Measurements from ENCODE around the gene ARNT2.

ARNT2 gene

DNA sequence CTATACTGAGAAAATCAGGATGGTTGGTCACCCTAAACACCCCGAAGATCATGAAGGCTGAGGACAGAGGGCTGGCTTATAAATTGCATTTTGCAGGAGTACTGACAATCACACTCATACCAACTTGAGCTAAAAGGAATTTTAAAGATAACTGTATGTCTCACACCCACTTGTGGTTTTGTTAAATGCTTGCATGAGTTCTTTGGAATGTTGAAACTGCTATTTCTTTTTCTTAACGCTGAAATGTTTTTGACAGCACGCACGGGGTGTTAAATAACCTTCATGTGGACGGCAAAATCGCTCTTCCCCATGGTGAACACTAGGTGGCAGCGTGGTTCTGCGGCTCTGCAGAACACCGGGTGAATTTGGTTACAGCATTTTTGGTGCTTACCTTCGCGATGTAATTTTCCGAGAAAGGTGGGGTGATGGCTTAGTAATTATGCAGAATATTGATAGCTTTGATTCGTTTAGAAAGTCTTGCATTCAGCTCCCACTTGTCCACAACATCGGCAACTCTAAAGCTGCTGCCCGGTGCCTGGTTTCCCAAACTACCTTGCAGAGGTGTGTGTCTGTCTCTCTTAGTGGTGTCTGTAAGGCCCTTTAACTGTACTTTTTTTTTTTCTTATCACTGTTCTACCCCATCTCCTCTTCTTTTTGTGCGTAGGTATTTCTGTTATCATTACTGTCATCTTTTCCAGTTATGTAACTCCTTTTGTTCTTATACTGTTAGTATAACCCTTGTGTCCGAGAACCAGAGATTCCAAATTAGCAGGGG lies 51.7 kb downstream of the ARNT2 start:
- H3K4me1 ChIP-seq = no peaks in the 10 kb centered on the region
- peak; percentile 56 for DNase-seq
- no peak overlapping the region for H3K4me3 ChIP-seq (ENCODE audit: low read depth, low read length)
- no peaks in the 10 kb centered on the region for H3K9me3 ChIP-seq
- H3K27me3 ChIP-seq = no peaks in the 10 kb centered on the region
- TF ChIP-seq, protein P1, sequence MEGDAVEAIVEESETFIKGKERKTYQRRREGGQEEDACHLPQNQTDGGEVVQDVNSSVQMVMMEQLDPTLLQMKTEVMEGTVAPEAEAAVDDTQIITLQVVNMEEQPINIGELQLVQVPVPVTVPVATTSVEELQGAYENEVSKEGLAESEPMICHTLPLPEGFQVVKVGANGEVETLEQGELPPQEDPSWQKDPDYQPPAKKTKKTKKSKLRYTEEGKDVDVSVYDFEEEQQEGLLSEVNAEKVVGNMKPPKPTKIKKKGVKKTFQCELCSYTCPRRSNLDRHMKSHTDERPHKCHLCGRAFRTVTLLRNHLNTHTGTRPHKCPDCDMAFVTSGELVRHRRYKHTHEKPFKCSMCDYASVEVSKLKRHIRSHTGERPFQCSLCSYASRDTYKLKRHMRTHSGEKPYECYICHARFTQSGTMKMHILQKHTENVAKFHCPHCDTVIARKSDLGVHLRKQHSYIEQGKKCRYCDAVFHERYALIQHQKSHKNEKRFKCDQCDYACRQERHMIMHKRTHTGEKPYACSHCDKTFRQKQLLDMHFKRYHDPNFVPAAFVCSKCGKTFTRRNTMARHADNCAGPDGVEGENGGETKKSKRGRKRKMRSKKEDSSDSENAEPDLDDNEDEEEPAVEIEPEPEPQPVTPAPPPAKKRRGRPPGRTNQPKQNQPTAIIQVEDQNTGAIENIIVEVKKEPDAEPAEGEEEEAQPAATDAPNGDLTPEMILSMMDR (IDR thresholded peaks at IDR 0.05; ENCODE audit: low read depth, low read length) = peak; percentile 98
- H3K36me3 ChIP-seq = no peaks in the 10 kb centered on the region

DNA sequence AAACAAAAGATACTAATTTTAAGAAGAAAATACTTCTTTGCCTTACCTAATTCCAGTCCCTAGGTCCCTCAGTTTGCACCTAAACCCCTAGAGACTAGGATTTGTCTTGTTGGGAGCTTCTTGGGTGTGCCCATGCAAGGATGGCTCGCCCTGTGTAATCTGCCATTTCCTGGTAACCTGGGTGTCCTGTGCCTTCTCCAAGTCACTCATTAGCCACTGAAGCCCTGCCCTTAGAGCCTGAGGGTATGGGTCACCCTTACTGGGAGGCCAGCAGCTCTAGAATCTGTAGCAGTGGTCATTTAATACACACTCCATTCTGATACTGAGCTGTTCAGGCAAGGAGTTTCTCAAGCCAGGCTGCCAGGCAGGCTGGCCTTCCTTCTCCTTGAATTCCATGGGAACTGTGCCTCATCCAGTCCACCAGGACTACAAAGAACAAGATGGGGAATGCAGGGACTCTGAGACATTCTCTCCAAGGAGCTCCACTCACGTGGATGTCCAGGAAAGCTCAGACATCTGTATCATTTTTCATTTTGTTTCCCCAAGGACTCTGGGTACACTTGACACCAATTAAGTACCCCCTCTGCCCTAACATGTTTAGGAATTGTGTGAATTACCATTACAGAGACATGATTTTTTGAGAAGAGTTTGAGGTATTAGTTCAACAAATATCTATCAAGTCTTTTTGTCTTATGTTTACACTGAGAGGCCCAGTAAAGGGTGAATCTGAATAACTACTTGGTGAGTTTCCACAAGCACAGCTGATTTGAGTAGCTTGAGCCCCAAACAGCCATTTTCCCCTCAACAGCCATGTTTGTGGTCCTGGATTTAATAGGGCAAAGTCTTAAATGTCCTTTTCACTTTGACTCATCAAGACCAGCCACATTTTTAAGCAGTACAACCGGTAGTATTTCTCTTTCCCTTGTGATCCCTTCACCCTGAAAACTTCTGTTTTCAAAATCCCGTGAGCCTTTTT lies 52.6 kb downstream of the ARNT2 start:
- TF ChIP-seq, protein P1 (IDR thresholded peaks at IDR 0.05; ENCODE audit: low read depth, low read length) = no peak
- no peaks in the 10 kb centered on the region for H3K4me1 ChIP-seq
- no peaks in the 10 kb centered on the region for H3K9me3 ChIP-seq
- no peak overlapping the region for H3K4me3 ChIP-seq (ENCODE audit: low read depth, low read length)
- H3K36me3 ChIP-seq = no peaks in the 10 kb centered on the region
- H3K27me3 ChIP-seq = no peaks in the 10 kb centered on the region
- DNase-seq = no peak

DNA sequence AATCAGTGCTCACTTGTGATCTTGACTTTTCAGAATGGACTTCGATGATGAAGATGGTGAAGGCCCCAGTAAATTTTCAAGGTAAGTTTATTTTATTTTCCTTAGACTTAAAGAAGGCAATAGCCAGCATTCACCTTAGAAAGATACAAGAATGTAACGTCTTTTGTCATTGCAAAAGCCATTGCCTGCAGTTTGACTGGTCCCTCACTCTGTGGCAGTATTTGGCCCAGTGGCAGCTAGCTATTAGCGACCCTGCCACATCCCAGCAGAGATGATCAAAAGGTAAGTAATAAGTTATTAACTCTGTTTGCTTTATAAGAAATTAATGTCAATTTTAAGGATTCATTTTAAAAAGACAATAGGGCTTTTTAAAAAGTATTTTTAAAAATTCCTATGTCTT lies 53.7 kb downstream of the ARNT2 start:
- no peaks in the 10 kb centered on the region for H3K9me3 ChIP-seq
- no peak for DNase-seq
- H3K4me3 ChIP-seq (ENCODE audit: low read depth, low read length) = no peak overlapping the region
- no peaks in the 10 kb centered on the region for H3K27me3 ChIP-seq
- no peaks in the 10 kb centered on the region for H3K36me3 ChIP-seq
- no peaks in the 10 kb centered on the region for H3K4me1 ChIP-seq
- TF ChIP-seq, protein P1 (IDR thresholded peaks at IDR 0.05; ENCODE audit: low read depth, low read length) = no peak

GRCh38 chr15:80458580-80458979 lies 54.4 kb downstream of the ARNT2 start:
- no peak for DNase-seq
- no peaks in the 10 kb centered on the region for H3K36me3 ChIP-seq
- no peak overlapping the region for H3K4me3 ChIP-seq (ENCODE audit: low read depth, low read length)
- TF ChIP-seq, protein P1 (IDR thresholded peaks at IDR 0.05; ENCODE audit: low read depth, low read length) = no peak
- no peaks in the 10 kb centered on the region for H3K27me3 ChIP-seq
- H3K4me1 ChIP-seq = no peaks in the 10 kb centered on the region
- no peaks in the 10 kb centered on the region for H3K9me3 ChIP-seq

DNA sequence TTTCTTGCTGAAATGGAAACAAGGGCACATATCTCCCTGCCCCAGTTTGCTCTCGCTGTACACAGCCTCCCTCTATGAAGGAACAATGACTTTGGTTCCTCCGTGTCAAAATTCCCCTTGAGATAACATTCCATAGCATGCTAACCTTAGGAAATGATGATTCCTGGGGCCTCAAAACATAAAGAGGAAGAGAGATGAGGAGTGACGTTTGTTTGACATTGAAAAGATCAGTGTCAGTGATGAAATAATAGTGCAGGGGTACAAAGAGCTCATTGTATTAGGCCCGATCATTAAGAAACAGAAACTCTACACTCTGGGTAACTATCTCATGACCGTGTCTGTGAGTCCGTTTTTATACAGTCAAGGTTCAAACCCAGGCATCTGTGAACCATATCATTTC lies 55.2 kb downstream of the ARNT2 start:
- Histone ChIP-seq H3K9me3 (no peaks in the 10 kb centered on the region), H3K36me3 (no peaks in the 10 kb centered on the region), H3K27me3 (no peaks in the 10 kb centered on the region), H3K4me1 (no peaks in the 10 kb centered on the region), H3K4me3 (ENCODE audit: low read depth, low read length) (no peak overlapping the region)
- DNase-seq = no peak
- TF ChIP-seq, protein P1 (IDR thresholded peaks at IDR 0.05; ENCODE audit: low read depth, low read length) = no peak
